GM20000 (cell line): ENCODE measurements around the gene NRP1.

Experiments
- DNase-seq: peaks from one replicate; pipeline ENCODE4 v3.0.0; 2012; ENCODE audit warnings: low spot score
- TF ChIP-seq, protein P1 (sequence below): IDR thresholded peaks from 2 replicates; pipeline ENCODE4 v1.5.1; 2012; ENCODE audit warnings: mild to moderate bottlenecking, control low read depth; ENCODE audit errors: extremely low read depth, missing control alignments

Gene NRP1

DNA sequence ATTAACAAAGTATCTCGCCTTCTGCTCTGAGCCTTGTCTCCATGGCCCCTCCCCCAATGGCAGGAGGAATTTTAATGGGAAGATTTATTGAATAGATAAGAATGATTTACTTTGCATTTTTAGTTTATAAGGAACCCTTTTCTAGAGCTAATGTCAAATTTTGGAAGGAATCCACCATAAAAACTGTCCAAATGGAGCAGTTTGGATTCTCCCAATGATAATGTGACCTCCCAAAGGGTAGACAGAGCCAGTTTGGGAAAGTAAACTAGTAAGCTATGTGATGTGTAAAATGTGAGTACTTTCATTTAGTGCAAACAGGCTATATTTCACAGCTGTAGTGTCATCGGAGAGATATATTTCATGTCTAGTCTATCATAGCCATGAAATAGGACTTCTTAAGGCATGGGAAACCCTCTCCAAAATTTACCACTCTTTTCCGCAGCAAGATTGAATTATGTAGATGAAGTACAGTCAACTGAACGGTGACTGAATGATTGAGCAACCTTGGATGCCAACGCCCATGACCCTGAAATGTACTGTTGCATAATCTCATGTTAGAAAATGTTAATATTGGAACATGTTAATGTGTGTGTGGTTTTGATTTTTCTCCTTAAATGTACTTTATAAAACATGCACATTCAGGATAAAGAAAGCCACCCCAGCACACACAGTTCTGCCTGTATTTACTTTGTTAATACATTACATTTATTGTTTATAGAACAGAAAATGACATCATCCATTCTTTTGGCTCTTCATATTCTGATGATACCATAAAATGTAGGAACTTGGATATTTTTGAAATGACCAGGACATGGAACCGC, 140.6 kb downstream of the NRP1 start:
- DNase-seq: no peak
- TF ChIP-seq, protein P1, sequence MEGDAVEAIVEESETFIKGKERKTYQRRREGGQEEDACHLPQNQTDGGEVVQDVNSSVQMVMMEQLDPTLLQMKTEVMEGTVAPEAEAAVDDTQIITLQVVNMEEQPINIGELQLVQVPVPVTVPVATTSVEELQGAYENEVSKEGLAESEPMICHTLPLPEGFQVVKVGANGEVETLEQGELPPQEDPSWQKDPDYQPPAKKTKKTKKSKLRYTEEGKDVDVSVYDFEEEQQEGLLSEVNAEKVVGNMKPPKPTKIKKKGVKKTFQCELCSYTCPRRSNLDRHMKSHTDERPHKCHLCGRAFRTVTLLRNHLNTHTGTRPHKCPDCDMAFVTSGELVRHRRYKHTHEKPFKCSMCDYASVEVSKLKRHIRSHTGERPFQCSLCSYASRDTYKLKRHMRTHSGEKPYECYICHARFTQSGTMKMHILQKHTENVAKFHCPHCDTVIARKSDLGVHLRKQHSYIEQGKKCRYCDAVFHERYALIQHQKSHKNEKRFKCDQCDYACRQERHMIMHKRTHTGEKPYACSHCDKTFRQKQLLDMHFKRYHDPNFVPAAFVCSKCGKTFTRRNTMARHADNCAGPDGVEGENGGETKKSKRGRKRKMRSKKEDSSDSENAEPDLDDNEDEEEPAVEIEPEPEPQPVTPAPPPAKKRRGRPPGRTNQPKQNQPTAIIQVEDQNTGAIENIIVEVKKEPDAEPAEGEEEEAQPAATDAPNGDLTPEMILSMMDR: no peak

DNA sequence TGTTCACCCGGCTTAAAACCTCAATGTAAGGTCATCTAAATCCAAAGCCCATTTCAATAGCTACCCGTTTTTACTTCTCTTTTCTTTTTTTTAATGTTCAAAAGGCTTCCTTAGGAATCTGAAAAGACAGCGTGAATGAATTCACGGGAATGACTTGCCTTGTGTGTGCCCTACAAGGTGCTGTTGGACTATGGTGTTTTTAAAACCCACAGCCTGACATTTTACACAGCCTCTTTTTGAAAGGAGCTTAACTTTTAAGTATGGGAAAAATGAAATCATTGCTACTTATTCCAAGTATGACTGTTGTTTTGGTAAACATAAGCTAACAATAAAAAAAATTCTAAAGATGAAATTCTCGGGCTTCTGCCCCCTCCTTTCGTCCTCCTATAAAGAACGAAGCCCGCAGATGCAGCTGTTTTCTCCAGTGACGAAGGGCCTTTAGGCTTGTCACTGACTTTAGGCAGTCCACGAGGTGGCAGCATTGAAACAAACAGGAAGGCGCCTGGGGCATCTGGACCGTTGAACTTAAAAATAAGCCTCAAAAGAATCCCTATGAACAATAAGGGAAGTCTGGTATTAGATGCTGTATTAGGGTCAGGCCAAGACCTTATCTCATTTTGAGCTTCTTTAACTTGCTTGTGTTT, 141.3 kb downstream of the NRP1 start:
- DNase-seq: peak; percentile 59
- TF ChIP-seq, protein P1: peak; percentile 74

DNA sequence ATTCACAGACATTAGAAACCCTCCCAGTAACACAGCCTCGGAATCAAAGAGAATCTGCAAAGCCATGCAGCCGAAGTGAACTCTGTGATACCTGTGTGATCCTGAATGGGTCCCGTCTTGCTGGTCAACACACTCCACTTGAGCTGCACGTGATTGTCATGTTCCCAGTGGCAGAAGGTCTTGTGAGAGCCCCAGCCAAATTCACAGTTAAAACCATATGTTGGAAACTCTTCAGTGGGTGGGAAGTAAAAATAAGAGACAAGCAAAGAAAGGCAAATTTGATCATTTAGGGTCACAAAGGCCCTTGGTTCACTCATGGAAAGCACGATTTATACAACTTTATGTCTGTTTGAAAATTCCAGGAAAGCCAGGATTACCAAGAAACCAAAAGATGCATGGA, 142.3 kb downstream of the NRP1 start:
- no peak for DNase-seq
- TF ChIP-seq, protein P1: no peak

DNA sequence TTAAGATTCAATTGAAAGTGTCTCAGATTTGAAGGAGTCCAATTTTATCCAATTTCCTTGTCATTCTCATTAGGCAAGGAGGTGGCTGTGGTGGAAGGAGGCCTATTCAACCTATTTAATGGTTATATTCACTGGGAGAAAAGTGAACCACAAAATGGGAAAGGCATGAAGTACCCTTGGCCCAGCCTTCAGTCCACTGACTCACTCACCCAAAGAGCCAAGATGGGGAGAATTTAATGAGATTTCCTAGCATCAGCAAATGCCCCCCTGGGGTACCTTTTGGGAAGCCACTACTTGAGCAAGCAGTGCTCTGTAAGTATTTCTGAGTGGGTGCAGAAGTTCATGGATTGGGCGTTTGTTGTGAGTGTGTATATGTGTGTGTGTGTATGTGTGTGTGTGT, 144.1 kb downstream of the NRP1 start:
- no peak for DNase-seq
- TF ChIP-seq, protein P1: no peak

DNA sequence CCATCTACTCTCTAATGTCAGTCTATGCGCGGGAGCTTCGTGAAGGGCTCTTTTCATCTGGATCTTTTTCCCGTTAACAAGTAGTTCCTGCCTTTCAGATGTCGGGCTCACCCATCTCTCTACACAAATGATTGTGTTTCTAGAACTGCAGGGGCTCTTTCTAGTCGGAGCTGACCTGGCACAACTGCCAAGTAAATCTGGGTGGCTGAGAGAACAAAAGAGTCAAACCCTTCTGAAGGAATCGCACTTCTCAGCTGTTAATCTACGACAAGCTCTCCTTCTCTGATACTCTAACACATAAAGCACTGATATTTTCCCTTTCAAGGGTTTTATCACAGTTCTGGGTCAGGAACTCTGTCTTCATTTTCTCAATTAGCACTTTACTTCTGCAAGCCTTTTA, 144.7 kb downstream of the NRP1 start:
- TF ChIP-seq, protein P1: no peak
- DNase-seq: no peak

DNA sequence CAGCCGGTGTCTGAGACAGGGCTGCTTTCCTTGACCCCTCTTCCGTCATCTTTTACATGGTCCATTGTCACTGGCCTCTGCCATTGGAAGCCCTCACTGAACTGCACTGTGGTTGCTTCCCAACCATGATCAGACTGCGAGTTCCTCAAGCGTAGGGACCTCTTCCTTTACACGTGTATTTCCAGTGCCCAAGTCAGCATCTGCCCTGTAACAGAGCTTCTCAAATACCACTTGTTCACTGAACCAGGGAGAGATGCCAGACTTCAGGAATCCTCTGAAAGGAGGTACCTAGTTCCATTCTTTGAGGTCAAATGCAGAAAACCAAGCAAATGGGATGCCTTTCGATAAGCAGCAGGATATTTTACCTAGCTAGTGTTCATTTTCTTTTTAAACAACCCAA, 145.1 kb downstream of the NRP1 start:
- TF ChIP-seq, protein P1: no peak
- DNase-seq: no peak

DNA sequence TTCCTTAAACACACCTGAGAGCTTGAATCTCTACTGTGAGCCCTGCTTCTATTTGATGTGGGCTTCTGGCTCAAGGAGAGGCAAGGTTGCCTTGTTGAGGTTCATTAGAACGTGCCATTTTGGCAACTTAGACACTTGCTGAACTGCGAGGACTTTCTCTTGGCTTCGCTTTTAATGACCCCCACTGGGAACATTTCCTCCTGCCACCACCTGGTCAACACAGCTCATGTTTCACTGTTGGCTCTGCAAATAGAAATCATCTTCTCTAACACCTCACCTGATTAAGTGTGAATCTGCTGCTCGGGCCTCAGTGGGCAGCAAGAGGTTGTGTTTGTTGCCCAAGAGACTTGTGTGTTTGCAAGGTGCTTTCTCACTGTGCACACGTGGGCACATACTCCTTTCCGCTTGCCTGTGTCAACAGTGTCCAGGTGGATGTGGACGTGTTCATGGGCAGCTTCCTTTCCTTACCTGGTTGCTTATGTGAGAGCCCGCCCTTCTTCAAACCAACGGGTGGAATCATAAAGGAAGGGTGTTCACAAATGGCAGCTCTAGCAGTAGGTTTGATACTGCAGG, 147.0 kb downstream of the NRP1 start:
- no peak for DNase-seq
- TF ChIP-seq, protein P1: no peak
